ENCODE data around the gene RFC5. TPM values are rescaled to one million over a fixed set of nuclear protein-coding genes. Genes with fewer than 3 reads are reported as not detected.

Gene RFC5
- total RNA-seq, 1 experiment from 2014 or later: 62.1 TPM

GRCh38 chr12:117968151-117968789 lies 48.2 kb upstream of the RFC5 start:
- Histone ChIP-seq H3K4me1 (ENCODE audit: insufficient read depth, low read length, poor library complexity, severe bottlenecking) (no peaks in the 10 kb centered on the region), H3K9me3 (ENCODE audit: low read depth, low read length, poor library complexity, severe bottlenecking) (no peaks in the 10 kb centered on the region), H3K36me3 (ENCODE audit: insufficient read depth, low read length, poor library complexity, severe bottlenecking) (no peaks in the 10 kb centered on the region), H3K4me3 (ENCODE audit: low read depth, low read length, poor library complexity, severe bottlenecking) (peak overlapping the region; percentile 49), H3K27ac (ENCODE audit: low read depth, low read length, poor library complexity, severe bottlenecking) (no peak overlapping the region), H3K27me3 (replicated peaks; ENCODE audit: insufficient read depth, low read depth, low read length, poor library complexity) (peaks cover 72% of the 10 kb centered on the region)
- TF ChIP-seq EZH2 (IDR thresholded peaks at IDR 0.05; ENCODE audit: borderline replicate concordance, low read depth, low read length, poor library complexity, severe bottlenecking) (no peak), CTCF (conservative IDR thresholded peaks at IDR 0.05; ENCODE audit: low read depth, low read length) (no peak)
- no TSS peak for BruUV-seq (replicated peaks)
- CTCF ChIA-PET: no interaction called here
- POLR2A ChIA-PET (ENCODE audit: low non-redundant PET): no interaction called here
- DNase-seq (ENCODE audit: low spot score): no peak
- intact Hi-C loops (cut with micrococcal nuclease; ENCODE audit: unreplicated experiment): no loop called here

- no TSS peak for BruUV-seq (replicated peaks)
- ChIA-PET CTCF (no interaction called here), POLR2A (ENCODE audit: low non-redundant PET) (interaction anchor here (0.7 kb wide), 1 partner anchor 769 kb away, joined by 3 read pairs; no protein-coding TSS in a partner anchor)
- Histone ChIP-seq H3K4me1 (ENCODE audit: insufficient read depth, low read length, poor library complexity, severe bottlenecking) (no peaks in the 10 kb centered on the region), H3K4me3 (ENCODE audit: low read depth, low read length, poor library complexity, severe bottlenecking) (peak within 1 kb of the TSS; percentile 49), H3K36me3 (ENCODE audit: insufficient read depth, low read length, poor library complexity, severe bottlenecking) (no peaks in the 10 kb centered on the region), H3K27ac (ENCODE audit: low read depth, low read length, poor library complexity, severe bottlenecking) (no peak within 1 kb of the TSS), H3K27me3 (replicated peaks; ENCODE audit: insufficient read depth, low read depth, low read length, poor library complexity) (peaks cover 66% of the 10 kb centered on the region), H3K9me3 (ENCODE audit: low read depth, low read length, poor library complexity, severe bottlenecking) (no peaks in the 10 kb centered on the region)
- DNase-seq (ENCODE audit: low spot score): peak; percentile 63
- intact Hi-C loops (cut with micrococcal nuclease; ENCODE audit: unreplicated experiment): no loop called here
- no peak for TF ChIP-seq CTCF (conservative IDR thresholded peaks at IDR 0.05; ENCODE audit: low read depth, low read length)
- TF ChIP-seq EZH2 (IDR thresholded peaks at IDR 0.05; ENCODE audit: borderline replicate concordance, low read depth, low read length, poor library complexity, severe bottlenecking): peak; percentile 82
Measured at GRCh38 chr12:117968826-117969659, 47.5 kb upstream of the RFC5 start, which contains the start of gene KSR2. Gene KSR2, minus strand, starts transcription at chr12:117968990. Its CDS starts 735 bp downstream, at chr12:117968255.

- Histone ChIP-seq H3K27ac (ENCODE audit: low read depth, low read length, poor library complexity, severe bottlenecking) (no peak overlapping the region), H3K9me3 (ENCODE audit: low read depth, low read length, poor library complexity, severe bottlenecking) (no peaks in the 10 kb centered on the region), H3K36me3 (ENCODE audit: insufficient read depth, low read length, poor library complexity, severe bottlenecking) (no peaks in the 10 kb centered on the region), H3K27me3 (replicated peaks; ENCODE audit: insufficient read depth, low read depth, low read length, poor library complexity) (peaks cover 58% of the 10 kb centered on the region), H3K4me3 (ENCODE audit: low read depth, low read length, poor library complexity, severe bottlenecking) (no peak overlapping the region), H3K4me1 (ENCODE audit: insufficient read depth, low read length, poor library complexity, severe bottlenecking) (no peaks in the 10 kb centered on the region)
- no TSS peak for BruUV-seq (replicated peaks)
- ChIA-PET CTCF (no interaction called here), POLR2A (ENCODE audit: low non-redundant PET) (no interaction called here)
- TF ChIP-seq EZH2 (IDR thresholded peaks at IDR 0.05; ENCODE audit: borderline replicate concordance, low read depth, low read length, poor library complexity, severe bottlenecking) (no peak), CTCF (conservative IDR thresholded peaks at IDR 0.05; ENCODE audit: low read depth, low read length) (no peak)
- intact Hi-C loops (cut with micrococcal nuclease; ENCODE audit: unreplicated experiment): no loop called here
- no peak for DNase-seq (ENCODE audit: low spot score)
Measured at GRCh38 chr12:117970334-117970733, 46.2 kb upstream of the RFC5 start.
